Measurements from ENCODE around the gene CHRNB2.

Gene CHRNB2

DNA sequence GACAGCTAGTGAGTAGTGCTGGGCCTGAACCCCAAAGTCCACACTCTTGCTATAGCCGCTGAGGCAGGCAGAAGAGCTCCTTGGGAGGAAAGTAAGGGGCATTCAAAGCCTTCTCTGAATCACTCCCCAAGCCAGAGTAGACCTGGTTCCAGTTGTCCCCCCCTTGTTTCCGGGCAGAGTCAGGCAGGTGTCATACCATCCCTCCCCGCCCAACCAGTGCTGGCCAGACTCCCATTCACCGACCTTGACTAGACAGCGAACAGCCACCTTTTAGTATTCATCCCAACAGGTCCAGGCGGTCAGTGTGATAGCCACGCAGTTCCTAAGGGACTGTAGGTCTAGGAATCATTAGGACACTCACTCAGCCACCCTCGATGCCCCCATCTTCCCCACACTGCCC lies 11.8 kb downstream of the CHRNB2 start:
- DNase-seq (ENCODE audit: low spot score), result no peak

- DNase-seq (ENCODE audit: low spot score), result no peak
Measured at GRCh38 chr1:154581766-154582165, 14.2 kb downstream of the CHRNB2 start.

- DNase-seq (ENCODE audit: low spot score), result no peak
Measured at GRCh38 chr1:154582885-154583284, 15.3 kb downstream of the CHRNB2 start.

DNA sequence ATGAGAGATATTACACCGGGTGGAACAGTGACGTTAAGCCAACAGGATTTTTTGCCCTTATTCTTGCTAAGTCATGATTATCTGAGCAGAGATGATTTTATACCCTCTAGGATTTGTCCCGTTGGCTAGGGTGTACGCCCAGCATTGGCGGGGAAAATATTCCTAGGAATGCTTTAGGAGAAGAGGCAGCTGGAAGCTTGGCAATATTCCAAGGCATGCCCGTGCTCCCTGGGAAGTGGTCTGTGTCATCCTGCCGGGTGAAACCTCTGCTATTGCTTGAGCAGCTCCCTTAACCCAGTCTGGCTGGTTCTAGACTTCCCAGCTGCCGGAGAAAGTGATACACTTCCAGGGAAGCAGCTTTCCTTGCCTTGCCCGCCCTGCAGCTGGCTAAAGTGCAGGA lies 16.2 kb downstream of the CHRNB2 start:
- peak; percentile 48 for DNase-seq (ENCODE audit: low spot score)

DNA sequence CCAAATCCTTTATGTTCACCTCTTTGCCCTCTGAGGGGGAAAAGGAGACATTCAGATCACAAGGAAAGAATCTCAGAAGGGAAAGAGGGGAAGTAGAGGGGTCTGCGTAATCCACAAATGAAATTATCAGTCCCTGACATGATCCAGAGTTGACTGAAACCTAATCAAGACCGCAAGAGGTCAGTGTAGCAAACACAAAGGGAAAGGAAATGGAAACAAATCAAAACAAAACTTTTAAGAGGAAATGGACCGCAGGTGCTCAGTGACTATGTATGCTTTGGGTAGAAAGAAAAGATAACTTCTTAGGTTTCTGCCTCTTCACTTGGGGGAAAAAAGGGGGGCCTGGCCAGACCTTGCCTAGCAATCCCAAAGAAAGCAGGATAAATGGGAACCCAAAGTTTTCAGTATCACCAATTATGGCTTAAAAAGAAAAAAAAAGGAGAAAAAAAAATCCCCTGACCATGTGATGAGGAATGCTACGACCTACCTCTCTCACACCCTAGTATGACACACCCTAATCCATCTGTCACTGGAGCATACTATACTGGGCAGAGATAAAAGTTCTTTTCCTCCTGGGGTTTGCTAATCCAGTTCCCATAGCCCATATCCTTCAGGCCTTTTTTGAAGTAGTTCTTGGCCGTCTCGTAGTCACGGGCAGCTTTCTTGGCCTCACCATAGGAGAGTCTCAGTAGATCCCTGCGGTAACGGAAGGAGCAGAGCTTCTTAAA lies 16.9 kb downstream of the CHRNB2 start:
- no peak for DNase-seq (ENCODE audit: low spot score)

- no peak for DNase-seq (ENCODE audit: low spot score)
Measured at GRCh38 chr1:154586231-154586630, 18.7 kb downstream of the CHRNB2 start.

DNA sequence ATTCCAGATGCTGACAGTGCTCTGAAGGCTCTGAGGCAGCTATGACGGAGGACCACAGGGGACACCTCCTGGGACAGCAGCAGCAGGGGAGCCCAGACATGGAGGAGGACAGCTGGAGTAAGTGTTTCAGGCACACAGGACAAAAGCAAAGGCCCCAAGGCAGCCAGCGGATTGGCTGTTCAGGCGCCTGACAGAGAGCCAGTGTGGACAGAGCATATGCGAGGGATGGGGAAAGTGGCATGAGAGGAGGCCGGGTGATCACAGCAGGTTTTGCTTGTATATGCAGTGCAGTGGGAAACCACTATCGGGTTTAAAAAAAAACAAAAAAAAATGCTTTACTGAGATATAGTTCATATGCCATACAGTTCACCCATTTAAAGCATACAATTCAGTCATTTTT lies 19.1 kb downstream of the CHRNB2 start:
- DNase-seq (ENCODE audit: low spot score), result no peak

DNA sequence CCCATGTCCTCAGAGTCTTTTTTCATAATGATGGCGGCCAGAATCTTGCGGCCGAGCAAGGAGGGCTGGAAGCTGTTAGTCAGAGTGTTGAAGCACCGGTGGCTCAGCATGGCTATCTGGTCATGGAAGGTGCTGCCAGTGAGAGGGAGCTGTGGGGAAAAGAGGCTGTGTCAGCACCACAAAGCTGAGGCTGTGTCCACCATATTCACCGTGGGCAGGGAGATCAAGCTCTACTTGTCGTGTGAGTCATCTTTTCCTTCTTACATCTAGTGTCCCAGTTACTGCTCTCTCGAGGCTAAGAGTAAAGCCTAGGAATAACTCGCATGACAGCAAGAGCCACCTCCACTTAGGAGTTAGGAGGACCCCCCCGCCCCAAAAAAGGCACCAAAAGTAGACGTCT lies 22.2 kb downstream of the CHRNB2 start:
- DNase-seq (ENCODE audit: low spot score), result no peak

- DNase-seq (ENCODE audit: low spot score), result no peak
Measured at GRCh38 chr1:154590756-154591155, 23.2 kb downstream of the CHRNB2 start.

DNA sequence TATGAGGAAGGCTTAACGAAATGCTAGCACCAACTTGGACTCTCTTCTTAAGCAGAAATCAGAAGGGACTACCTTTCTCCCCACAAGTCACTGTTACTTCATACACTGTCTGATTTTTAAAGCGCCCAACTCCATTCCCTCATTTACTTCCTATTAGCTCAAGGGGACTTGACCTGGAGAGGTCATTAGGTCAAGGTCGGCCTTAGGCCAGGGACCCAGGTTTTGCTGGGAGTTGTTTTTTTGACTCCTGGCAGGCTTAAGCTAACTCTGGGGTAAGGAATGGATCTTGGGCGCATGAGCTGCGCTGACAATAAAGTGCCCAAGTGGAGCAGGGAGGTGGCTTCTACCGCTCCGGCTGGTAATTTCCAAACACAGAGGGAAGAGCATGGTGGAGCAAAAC lies 23.6 kb downstream of the CHRNB2 start:
- no peak for DNase-seq (ENCODE audit: low spot score)

- no peak for DNase-seq (ENCODE audit: low spot score)
Measured at GRCh38 chr1:154593390-154593789, 25.8 kb downstream of the CHRNB2 start.

DNA sequence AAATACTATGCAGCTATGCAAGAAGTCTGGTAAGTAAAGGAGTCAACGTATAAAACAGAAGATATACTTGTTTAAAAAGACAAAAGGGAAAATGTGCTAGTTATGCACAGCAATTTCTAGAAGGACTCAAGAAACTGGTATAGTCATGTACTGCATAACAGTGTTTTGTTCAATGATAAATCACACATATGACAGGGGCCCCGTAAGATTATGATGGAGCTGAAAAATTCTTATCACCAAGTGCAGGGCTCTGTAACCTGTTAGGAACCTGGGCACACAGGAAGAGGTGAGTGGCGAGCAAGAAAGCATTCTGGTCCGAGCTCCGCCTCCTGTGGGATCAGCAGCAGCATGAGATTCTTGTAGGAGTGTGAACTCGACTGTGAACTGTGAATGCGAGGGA lies 27.2 kb downstream of the CHRNB2 start:
- no peak for DNase-seq (ENCODE audit: low spot score)

GRCh38 chr1:154595621-154596020 lies 28.0 kb downstream of the CHRNB2 start:
- DNase-seq (ENCODE audit: low spot score), result peak; percentile 66

- DNase-seq (ENCODE audit: low spot score), result no peak
Measured at GRCh38 chr1:154598871-154599635, 31.5 kb downstream of the CHRNB2 start.

- no peak for DNase-seq (ENCODE audit: low spot score)
Measured at GRCh38 chr1:154599658-154600057, 32.1 kb downstream of the CHRNB2 start.

DNA sequence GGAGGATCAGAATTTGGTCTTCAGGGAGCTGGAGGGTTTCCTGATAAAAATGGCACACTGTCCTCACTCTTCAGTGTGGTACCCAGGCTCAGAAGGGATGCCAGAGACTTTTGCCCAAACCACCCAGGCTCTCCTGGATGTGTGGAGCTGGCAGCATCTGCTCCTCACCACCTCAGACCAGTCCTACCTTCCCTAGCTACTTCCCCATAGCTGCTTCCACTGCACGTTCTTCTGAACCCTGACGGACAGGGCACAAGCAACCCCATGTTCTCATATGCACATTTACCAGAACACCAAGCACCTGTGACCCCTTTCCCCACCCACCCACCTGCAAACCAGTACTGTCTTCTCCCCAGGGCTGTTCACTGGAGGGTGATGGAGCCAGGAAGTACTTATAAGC lies 35.7 kb downstream of the CHRNB2 start:
- no peak for DNase-seq (ENCODE audit: low spot score)

- DNase-seq (ENCODE audit: low spot score), result no peak
Measured at GRCh38 chr1:154605534-154605933, 38.0 kb downstream of the CHRNB2 start.

GRCh38 chr1:154607106-154607608 lies 39.6 kb downstream of the CHRNB2 start:
- DNase-seq (ENCODE audit: low spot score), result peak; percentile 54

GRCh38 chr1:154607609-154608396 lies 40.2 kb downstream of the CHRNB2 start, which contains the start of gene ADAR:
Gene ADAR (minus strand): TSS chr1:154608186. CDS start chr1:154608006, 180 bp downstream.
- peak; percentile 96 for DNase-seq (ENCODE audit: low spot score)

DNA sequence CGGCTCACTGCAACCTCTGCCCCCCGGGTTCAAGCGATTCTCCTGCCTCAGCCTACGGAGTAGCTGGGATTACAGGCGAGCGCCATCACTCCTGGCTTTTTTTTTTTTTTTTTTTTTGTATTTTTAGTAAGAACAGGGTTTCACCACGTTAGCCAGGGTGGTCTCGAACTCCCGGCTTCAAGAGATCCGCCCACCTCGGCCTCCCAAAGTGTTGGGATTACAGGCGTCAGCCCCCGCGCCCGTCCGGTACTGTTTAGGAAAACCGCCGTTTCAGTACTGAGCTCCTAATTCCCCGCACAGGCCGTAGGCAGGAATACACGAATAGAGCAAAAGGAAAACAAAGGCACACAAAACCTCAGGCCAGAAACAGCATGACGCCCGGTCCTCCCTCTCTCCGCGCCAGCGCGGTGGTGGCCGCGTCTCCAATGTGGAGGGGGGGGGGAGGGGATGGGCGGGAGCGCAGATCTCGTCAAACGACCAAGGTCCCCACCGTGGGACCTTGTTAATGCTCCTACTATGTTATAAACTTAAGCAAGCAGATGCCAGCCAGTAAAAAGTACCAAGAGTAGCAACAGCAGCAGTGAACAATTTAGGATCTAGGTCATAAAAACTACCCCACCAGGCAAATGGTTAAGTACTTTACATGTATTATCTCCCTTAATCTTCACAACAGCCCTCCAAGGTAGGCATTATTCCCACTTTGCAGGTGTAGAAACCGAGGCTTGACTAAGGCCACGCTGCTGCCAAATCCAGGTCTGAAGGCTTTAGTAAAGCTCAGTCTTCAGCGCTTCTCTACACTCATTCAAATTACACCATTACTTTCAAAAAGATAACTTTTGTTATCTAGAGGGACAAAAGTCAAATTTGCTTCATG lies 41.1 kb downstream of the CHRNB2 start:
- DNase-seq (ENCODE audit: low spot score), result peak; percentile 39

All from kidney tubule cell (primary cell).